OCI-M1 (cell line): ENCODE data around the gene UBR4.

ENCODE experiments used
- DNase-seq: peaks from one replicate; lab custom pipeline; 2025; lab: John Stamatoyannopoulos, UW

Gene UBR4

GRCh38 chr1:19138958-19139581 is 71.0 kb downstream of the UBR4 start:
- DNase-seq, result no peak

- DNase-seq, result peak; percentile 22
Measured at GRCh38 chr1:19138331-19138730, 71.7 kb downstream of the UBR4 start.

- DNase-seq, result no peak
Measured at GRCh38 chr1:19137158-19137557, 72.9 kb downstream of the UBR4 start.

- no peak for DNase-seq
Measured at GRCh38 chr1:19133360-19133759, 76.7 kb downstream of the UBR4 start.

- no peak for DNase-seq
Measured at GRCh38 chr1:19130468-19130867, 79.6 kb downstream of the UBR4 start.

- no peak for DNase-seq
Measured at GRCh38 chr1:19128968-19129514, 81.0 kb downstream of the UBR4 start.

GRCh38 chr1:19124273-19124672 is 85.8 kb downstream of the UBR4 start:
- no peak for DNase-seq

- no peak for DNase-seq
Measured at GRCh38 chr1:19123837-19124236, 86.2 kb downstream of the UBR4 start.

- DNase-seq, result no peak
Measured at GRCh38 chr1:19122668-19123067, 87.4 kb downstream of the UBR4 start.

GRCh38 chr1:19121192-19121591 is 88.9 kb downstream of the UBR4 start:
- no peak for DNase-seq

- DNase-seq, result no peak
Measured at GRCh38 chr1:19120070-19120469, 90.0 kb downstream of the UBR4 start.

- no peak for DNase-seq
Measured at GRCh38 chr1:19115082-19115808, 94.8 kb downstream of the UBR4 start.

- peak; percentile 56 for DNase-seq
Measured at GRCh38 chr1:19113697-19114092, 96.4 kb downstream of the UBR4 start.

GRCh38 chr1:19112891-19113696 is 97.0 kb downstream of the UBR4 start:
- peak; percentile 57 for DNase-seq

- no peak for DNase-seq
Measured at GRCh38 chr1:19110257-19110927, 99.7 kb downstream of the UBR4 start.

GRCh38 chr1:19109545-19109944 is 100.5 kb downstream of the UBR4 start:
- no peak for DNase-seq

GRCh38 chr1:19101244-19101643 is 108.8 kb downstream of the UBR4 start:
- no peak for DNase-seq

- no peak for DNase-seq
Measured at GRCh38 chr1:19100028-19100427, 110.0 kb downstream of the UBR4 start.

- no peak for DNase-seq
Measured at GRCh38 chr1:19096990-19097389, 113.1 kb downstream of the UBR4 start.

GRCh38 chr1:19096036-19096833 is 113.8 kb downstream of the UBR4 start:
- no peak for DNase-seq
